Measurements from ENCODE around the gene HENMT1.
"Not testable (repeated sequence)": the region's sequence is repeated elsewhere in the genome, so short reads cannot be mapped to it uniquely, and the experiment has no call there.

Gene HENMT1

DNA sequence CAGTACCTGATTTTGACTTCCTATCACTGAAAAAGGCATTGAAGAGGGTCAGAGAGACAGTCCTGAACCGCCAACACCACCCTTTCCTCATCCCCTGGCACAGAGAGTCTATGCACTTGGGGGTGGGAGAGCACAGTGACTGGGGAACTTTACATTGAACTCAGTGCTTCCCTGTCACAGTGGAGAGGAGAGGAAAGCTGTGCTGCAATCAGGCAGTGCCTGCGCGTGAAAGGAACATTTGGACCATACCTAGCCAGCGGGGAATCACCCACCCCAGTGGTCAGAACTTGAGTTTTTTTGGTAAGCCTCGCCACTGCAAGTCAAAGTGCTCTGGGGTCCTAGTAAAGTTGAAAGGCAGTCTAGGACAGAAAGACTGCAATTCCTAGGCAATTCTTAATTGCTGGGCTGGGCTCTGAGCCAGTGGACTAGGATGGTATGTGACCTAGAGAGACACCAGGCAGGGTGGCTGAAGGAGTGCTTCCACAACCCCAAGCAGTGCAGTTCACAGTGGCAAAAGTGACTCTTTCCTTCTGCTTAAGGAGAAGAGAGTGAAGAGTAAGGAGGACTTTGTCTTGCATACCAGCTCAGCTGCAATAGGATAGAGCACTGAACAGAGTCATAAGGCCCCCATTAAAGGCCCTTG lies 9.4 kb upstream of the HENMT1 start:
- in situ Hi-C loops (cut with MboI; ENCODE audit: low pct_unique_long_range_greater_than_20kb, low sequenced_read_pairs, unreplicated experiment) = no loop called here
- DNase-seq (ENCODE audit: low spot score) = no peak
- TF ChIP-seq, protein P1, sequence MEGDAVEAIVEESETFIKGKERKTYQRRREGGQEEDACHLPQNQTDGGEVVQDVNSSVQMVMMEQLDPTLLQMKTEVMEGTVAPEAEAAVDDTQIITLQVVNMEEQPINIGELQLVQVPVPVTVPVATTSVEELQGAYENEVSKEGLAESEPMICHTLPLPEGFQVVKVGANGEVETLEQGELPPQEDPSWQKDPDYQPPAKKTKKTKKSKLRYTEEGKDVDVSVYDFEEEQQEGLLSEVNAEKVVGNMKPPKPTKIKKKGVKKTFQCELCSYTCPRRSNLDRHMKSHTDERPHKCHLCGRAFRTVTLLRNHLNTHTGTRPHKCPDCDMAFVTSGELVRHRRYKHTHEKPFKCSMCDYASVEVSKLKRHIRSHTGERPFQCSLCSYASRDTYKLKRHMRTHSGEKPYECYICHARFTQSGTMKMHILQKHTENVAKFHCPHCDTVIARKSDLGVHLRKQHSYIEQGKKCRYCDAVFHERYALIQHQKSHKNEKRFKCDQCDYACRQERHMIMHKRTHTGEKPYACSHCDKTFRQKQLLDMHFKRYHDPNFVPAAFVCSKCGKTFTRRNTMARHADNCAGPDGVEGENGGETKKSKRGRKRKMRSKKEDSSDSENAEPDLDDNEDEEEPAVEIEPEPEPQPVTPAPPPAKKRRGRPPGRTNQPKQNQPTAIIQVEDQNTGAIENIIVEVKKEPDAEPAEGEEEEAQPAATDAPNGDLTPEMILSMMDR (IDR thresholded peaks at IDR 0.05; ENCODE audit: extremely low read depth, insufficient read depth, missing control alignments) = no peak

- no peak for DNase-seq (ENCODE audit: low spot score)
- TF ChIP-seq, protein P1 (IDR thresholded peaks at IDR 0.05; ENCODE audit: extremely low read depth, insufficient read depth, missing control alignments) = no peak
- in situ Hi-C loops (cut with MboI; ENCODE audit: low pct_unique_long_range_greater_than_20kb, low sequenced_read_pairs, unreplicated experiment) = no loop called here
These were observed 8.8 kb upstream of the HENMT1 start for GRCh38 chr1:108669679-108670078.

DNA sequence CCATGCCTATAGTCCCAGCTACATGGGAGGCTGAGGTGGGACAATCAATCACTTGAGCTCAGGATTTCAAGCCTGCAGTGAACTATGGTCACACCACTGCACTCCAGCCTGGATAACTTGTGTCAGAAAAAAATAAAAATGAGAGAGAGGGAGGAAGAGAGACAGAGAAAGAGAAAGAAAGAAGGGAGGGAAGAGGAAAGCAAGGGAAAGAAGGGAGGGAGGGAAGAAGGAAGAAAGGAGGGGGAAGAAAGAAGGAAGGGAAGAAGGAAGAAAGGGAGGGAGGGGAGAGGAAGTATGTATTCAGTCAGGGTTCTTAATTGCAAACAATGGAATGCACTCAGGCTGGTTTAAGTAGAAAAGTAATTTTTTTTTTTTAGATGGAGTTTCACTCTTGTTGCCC lies 7.9 kb upstream of the HENMT1 start:
- TF ChIP-seq, protein P1 (IDR thresholded peaks at IDR 0.05; ENCODE audit: extremely low read depth, insufficient read depth, missing control alignments) = no peak
- in situ Hi-C loops (cut with MboI; ENCODE audit: low pct_unique_long_range_greater_than_20kb, low sequenced_read_pairs, unreplicated experiment) = no loop called here
- DNase-seq (ENCODE audit: low spot score) = no peak

DNA sequence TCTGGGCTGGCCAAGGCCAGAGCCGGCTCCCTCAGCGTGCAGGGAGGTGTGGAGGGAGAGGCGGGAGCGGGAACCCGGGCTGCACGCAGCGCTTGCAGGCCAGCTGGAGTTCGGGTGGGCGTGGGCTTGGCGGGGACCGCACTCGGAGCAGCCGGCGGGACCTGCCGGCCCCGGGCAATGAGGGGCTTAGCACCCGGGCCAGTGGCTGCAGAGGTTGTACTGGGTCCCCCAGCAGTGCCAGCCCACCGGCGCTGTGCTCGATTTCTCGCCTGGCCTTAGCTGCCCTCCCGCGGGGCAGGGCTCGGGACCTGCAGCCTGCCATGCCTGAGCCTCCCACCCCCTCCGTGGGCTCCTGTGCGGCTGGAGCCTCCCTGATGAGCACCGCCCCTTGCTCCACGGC lies 6.5 kb upstream of the HENMT1 start:
- DNase-seq (ENCODE audit: low spot score); in situ Hi-C loops (cut with MboI; ENCODE audit: low pct_unique_long_range_greater_than_20kb, low sequenced_read_pairs, unreplicated experiment): not testable (repeated sequence)

DNA sequence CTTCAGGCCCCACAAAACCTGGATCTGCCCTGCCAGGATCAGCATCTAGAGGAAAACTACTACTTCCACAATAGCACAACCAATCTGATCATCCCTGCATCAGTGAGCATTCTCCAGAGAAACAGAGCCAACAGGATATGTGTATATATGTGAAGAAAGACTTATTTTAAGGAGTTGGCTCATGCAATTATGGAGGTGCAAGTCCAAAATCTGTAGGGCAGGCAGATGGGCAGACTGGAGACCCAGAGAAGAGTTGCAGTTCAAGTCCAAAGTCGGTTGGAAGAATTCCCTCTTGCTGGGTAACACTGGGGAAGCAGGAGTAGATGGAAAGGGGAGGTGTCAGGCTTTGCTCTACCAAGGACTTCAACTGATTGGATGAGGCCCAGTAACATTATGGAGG lies 4.9 kb upstream of the HENMT1 start:
- no peak for DNase-seq (ENCODE audit: low spot score)
- TF ChIP-seq, protein P1 (IDR thresholded peaks at IDR 0.05; ENCODE audit: extremely low read depth, insufficient read depth, missing control alignments) = no peak
- in situ Hi-C loops (cut with MboI; ENCODE audit: low pct_unique_long_range_greater_than_20kb, low sequenced_read_pairs, unreplicated experiment) = no loop called here

DNA sequence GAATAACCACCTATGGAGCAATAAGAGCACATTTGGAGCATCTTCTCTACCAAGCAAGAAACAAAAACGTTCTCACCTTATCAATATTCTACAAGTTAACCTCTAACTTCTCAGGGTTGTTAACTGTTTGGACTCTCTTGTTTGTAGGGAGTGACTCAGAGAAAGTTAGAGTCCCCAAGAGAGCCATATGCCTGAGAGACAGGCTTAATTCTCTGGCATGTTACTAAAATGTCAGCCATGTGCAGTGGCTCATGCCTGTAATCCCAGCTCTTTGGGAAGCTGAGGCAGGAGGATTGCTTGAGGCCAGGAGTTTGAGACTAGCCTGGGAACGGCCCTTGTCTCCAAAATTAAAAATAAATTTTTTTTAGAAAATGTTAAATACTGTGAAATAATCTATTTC lies 4.2 kb upstream of the HENMT1 start:
- DNase-seq (ENCODE audit: low spot score) = no peak
- in situ Hi-C loops (cut with MboI; ENCODE audit: low pct_unique_long_range_greater_than_20kb, low sequenced_read_pairs, unreplicated experiment) = no loop called here
- TF ChIP-seq, protein P1 (IDR thresholded peaks at IDR 0.05; ENCODE audit: extremely low read depth, insufficient read depth, missing control alignments) = no peak

DNA sequence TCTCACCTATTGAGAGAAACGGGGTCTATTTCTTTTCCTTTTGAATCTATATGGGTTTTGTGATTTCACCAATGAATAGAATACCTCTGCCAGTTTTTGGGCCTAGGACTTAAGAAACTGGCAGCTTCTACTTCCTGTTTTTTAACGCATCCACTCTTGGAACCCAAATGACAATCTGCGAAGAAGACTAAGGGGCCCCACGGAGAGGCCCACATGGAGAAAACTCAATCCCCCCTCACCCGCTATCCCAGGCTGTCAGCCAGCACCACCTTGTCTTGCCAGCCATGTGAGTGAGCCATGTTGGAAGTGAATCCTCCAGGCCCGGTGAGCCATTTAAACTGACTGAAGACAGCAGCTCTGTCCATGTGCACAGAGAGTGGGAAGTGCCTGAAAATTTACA lies 3.6 kb upstream of the HENMT1 start:
- DNase-seq (ENCODE audit: low spot score) = no peak
- in situ Hi-C loops (cut with MboI; ENCODE audit: low pct_unique_long_range_greater_than_20kb, low sequenced_read_pairs, unreplicated experiment) = no loop called here
- TF ChIP-seq, protein P1 (IDR thresholded peaks at IDR 0.05; ENCODE audit: extremely low read depth, insufficient read depth, missing control alignments) = no peak
